ENCODE data around the gene IER2. TPM values are rescaled to one million over a fixed set of nuclear protein-coding genes. Genes with fewer than 3 reads are reported as not detected.

The IER2 gene
- total RNA-seq, 1 donor from 2014 or later, result 907 TPM

DNA sequence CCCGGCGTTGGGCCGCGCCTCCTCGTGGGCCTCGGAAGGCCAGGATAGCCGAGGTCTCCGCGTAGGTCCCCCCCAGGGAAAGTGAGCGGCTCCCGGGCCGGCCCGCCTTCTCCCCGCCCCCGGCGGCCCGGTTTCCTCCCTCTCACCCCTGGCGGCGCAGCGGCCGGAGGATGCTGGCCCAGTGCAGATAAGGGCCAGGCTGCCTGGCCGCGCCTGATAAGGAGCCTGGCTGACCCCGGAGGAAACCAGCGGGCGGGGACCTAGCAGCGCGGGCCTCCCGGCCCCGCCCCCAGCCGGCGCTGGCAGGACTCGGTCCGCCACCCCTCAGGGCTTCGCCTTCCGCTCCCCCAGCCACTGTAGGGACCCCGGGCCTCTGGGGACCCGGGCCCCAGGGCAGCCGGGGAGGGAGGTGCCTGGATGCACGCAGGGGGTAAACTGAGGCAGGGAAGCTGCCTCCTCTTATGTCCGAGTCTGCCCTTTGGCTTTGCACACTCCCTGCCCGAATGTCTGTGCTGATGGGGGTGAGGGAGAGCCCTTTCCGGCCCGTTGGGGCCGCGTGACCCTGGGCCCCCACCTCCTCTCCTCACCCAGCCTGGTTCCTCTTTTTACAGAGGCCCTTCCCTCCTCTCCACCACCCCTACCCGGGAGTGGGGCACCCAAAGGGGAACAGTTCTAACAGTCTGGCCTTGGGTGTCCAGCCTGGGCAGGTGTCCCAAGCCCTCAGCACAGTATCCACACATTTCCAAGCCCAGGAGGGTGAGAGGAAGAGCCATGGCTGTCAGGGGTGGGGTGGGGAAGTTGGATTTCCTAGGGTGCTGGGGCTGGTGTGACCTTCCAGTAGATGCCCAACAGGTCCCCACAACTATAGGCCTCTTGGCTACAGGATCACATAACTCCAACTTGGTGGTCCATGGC, 47.3 kb upstream of the IER2 start, which contains the start of gene LYL1:
TSS of gene LYL1 (minus strand) at position 193 of the 915 bp plus-strand sequence. CDS start 1,687 bp downstream, outside the sequence.
- TF ChIP-seq, protein P1, sequence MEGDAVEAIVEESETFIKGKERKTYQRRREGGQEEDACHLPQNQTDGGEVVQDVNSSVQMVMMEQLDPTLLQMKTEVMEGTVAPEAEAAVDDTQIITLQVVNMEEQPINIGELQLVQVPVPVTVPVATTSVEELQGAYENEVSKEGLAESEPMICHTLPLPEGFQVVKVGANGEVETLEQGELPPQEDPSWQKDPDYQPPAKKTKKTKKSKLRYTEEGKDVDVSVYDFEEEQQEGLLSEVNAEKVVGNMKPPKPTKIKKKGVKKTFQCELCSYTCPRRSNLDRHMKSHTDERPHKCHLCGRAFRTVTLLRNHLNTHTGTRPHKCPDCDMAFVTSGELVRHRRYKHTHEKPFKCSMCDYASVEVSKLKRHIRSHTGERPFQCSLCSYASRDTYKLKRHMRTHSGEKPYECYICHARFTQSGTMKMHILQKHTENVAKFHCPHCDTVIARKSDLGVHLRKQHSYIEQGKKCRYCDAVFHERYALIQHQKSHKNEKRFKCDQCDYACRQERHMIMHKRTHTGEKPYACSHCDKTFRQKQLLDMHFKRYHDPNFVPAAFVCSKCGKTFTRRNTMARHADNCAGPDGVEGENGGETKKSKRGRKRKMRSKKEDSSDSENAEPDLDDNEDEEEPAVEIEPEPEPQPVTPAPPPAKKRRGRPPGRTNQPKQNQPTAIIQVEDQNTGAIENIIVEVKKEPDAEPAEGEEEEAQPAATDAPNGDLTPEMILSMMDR (IDR thresholded peaks at IDR 0.05), result peak in 1 of 3 experiments; percentile 9
- H3K4me1 ChIP-seq, result peaks cover 14 to 23% of the 10 kb centered on the region in 2 donors
- H3K9me3 ChIP-seq, result no peaks in the 10 kb centered on the region
- H3K27ac ChIP-seq, result peak within 1 kb of the TSS; percentile 81 to 92
- peak in 1 of 2 donors; percentile 88 for DNase-seq (ENCODE audit: low spot score in 2 of 2)
- peak within 1 kb of the TSS; percentile 46 to 67 for H3K4me3 ChIP-seq
- no peaks in the 10 kb centered on the region for H3K27me3 ChIP-seq
- intact Hi-C loops (cut with DNase I), result loop anchor here (5.0 kb wide), 1 partner anchor 159 kb away; no protein-coding TSS in a partner anchor
- H3K36me3 ChIP-seq, result peaks cover 4 to 6% of the 10 kb centered on the region in 2 donors

DNA sequence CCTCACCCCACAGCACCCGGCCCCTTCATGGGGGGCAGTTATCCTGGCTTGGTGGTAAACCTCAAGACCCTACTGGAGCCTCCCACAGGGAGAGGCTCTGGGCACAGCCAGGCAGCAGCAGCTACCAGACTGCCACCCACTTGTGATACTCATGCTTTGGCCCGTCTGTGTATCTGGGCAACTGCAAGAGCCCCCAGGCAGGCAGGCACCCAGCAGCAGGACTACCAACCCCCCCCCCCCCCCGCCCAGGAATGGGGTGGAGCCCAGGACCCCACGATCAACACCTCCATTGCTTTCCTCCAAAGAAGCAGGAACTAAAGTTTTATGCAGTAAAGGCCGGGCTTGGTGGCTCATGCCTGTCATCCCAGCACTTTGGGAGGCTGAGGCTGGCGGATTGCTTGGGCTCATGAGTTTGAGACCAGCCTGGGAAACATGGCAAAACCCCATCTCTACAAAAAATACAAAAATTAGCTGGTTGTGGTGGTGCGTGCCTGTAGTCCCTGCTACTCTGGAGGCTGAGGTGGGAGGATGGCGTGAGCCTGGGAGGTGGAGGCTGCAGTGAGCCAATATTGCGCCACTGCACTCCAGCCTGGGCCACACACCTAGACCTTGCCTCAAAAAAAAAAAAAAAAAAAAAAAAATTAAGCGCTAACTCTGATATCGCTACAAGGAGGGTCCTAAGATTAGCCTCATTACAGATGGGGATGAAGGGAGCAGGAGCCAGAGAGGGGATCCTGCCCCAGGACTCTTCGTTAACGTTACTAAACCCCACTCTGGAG, 46.4 kb upstream of the IER2 start:
- DNase-seq (ENCODE audit: low spot score in 2 of 2), result no peak
- Histone ChIP-seq H3K27ac (peak overlapping the region; percentile 81 to 92), H3K4me1 (peaks cover 14 to 21% of the 10 kb centered on the region in 2 donors), H3K36me3 (peaks cover 4 to 6% of the 10 kb centered on the region in 2 donors), H3K27me3 (no peaks in the 10 kb centered on the region), H3K4me3 (peak overlapping the region in 1 of 2 donors; percentile 67), H3K9me3 (no peaks in the 10 kb centered on the region)
- TF ChIP-seq, protein P1 (IDR thresholded peaks at IDR 0.05), result no peak
- intact Hi-C loops (cut with DNase I), result loop anchor here (5.0 kb wide), 1 partner anchor 159 kb away; no protein-coding TSS in a partner anchor

DNA sequence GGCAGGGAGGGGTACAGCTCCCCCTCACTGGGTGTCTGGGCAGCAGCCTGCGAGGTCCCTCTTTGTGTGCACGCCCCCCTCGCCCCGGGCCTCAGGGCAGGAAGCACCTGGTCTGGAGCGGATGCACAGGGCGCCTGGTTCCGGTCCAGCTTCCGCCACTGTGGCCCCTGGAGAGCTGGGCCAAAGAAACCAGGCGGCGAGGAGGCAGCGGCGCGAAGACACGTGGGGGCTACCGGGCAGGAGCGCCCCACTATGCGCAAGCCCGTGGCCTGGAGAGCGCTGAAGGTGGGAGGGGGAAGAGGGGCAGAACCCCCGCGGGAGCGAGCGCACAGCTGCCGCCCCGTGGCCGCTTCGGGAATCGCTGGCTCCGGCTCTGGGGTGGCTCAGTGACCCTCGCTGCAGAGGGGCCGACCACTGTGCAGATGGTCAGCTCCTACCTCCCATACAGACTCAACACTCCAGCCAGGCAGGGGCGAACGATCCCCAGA, 45.8 kb upstream of the IER2 start:
- peak in 1 of 2 donors; percentile 82 for DNase-seq (ENCODE audit: low spot score in 2 of 2)

DNA sequence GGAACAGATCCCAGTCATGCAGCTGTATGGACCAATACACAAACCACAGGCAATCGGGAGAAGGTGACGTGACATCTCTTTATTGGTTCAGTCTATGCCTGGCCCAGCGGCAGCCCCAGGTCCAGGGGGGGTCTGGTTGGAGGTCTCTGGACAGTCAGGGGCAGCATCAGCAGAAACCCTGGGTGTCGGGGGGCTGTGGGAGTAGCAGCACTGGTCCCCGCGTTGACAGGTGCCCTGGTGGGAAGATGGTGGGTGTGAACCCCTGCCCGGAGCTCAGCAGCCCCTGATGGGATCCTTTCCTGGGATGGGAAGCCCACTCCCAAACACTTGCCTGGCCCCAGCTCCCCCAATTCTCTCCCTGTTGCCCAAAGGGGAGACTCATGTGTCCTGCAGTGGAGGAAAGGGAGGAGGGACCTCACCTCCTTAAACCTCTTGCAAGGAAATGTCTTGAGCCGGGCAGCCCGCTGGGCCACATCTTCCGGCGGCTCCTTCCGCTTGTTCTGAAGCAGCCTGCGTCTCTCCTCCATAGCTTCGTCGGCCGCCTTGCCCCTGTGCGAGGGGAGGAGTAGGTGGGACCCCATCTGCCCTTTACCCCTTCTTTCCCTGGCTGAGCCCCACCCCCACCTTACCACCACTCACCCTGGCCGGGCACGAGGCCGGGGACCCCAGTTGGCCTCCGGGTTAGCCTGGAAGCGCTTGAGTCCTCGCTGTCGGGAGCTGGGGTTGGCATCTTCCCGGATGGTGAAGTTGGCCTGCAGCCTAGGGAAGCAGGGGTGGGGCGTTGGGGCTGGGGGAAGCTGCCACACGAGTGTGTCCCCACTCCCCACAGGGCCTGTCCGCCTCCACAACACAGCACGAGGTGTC, 45.1 kb upstream of the IER2 start:
- peak in 1 of 2 donors; percentile 67 for DNase-seq (ENCODE audit: low spot score in 2 of 2)
- TF ChIP-seq, protein P1 (IDR thresholded peaks at IDR 0.05), result no peak
- peaks cover 9 to 15% of the 10 kb centered on the region in 2 donors for H3K36me3 ChIP-seq
- peak overlapping the region in 1 of 2 donors; percentile 26 for H3K4me3 ChIP-seq
- peak overlapping the region; percentile 9 to 92 for H3K27ac ChIP-seq
- no peaks in the 10 kb centered on the region for H3K27me3 ChIP-seq
- H3K9me3 ChIP-seq, result no peaks in the 10 kb centered on the region
- intact Hi-C loops (cut with DNase I), result loop anchor here (5.0 kb wide), 1 partner anchor 157 kb away; no protein-coding TSS in a partner anchor
- H3K4me1 ChIP-seq, result peaks cover 14 to 19% of the 10 kb centered on the region in 2 donors

More for the DNA sequence above, 45.8 kb upstream of the IER2 start:
- Histone ChIP-seq H3K4me3 (peak overlapping the region in 1 of 2 donors; percentile 26), H3K36me3 (peaks cover 9 to 10% of the 10 kb centered on the region in 2 donors), H3K27me3 (no peaks in the 10 kb centered on the region), H3K27ac (peak overlapping the region; percentile 36 to 92), H3K9me3 (no peaks in the 10 kb centered on the region), H3K4me1 (peaks cover 14 to 19% of the 10 kb centered on the region in 2 donors)
- TF ChIP-seq, protein P1 (IDR thresholded peaks at IDR 0.05), result peak; percentile 74 to 84 (median 79)
- intact Hi-C loops (cut with DNase I), result loop anchor here (5.0 kb wide), 1 partner anchor 158 kb away; no protein-coding TSS in a partner anchor
